Measurements from ENCODE around the gene VAMP3.

DNA sequence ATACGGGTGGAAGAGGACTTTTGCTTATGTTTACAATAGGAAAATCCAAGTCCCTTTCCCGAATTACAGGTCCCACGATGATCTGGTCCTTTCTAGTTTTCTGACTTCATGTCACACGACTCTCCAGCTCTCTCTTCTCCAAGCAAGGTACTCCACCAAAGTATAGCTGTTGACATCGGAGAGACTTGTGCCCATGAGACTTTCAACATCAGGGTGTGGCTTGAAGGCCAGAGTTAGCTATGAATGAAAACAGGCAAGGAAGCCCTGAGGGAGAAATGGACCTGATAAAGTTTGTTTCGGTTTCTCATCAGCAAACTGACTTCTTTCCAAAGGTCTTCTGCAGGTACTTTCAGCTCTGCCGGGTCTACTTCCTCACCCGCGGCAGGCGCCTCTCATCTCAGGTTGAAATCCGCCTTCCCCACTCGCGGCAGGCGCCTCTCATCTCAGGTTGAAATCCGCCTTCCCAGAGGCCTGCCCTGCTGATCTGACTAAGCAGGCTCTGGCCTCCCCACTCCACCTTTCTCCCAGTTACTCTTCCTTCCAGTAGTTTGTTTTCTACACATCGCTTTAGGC, 10.9 kb downstream of the VAMP3 start:
- TF ChIP-seq, protein P1, sequence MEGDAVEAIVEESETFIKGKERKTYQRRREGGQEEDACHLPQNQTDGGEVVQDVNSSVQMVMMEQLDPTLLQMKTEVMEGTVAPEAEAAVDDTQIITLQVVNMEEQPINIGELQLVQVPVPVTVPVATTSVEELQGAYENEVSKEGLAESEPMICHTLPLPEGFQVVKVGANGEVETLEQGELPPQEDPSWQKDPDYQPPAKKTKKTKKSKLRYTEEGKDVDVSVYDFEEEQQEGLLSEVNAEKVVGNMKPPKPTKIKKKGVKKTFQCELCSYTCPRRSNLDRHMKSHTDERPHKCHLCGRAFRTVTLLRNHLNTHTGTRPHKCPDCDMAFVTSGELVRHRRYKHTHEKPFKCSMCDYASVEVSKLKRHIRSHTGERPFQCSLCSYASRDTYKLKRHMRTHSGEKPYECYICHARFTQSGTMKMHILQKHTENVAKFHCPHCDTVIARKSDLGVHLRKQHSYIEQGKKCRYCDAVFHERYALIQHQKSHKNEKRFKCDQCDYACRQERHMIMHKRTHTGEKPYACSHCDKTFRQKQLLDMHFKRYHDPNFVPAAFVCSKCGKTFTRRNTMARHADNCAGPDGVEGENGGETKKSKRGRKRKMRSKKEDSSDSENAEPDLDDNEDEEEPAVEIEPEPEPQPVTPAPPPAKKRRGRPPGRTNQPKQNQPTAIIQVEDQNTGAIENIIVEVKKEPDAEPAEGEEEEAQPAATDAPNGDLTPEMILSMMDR (conservative IDR thresholded peaks at IDR 0.05): no peak
- no peak for TF ChIP-seq ZFX (IDR thresholded peaks at IDR 0.05)

Data from C4-2B (cell line).